CMK (cell line): ENCODE results near the gene EZH2.

ENCODE experiments used
- DNase-seq: peaks from one replicate; pipeline ENCODE4 v3.0.0-alpha.2; 2010; ENCODE audit warnings: low read depth

The EZH2 gene

GRCh38 chr7:148761499-148762278 lies 122.4 kb downstream of the EZH2 start:
- no peak for DNase-seq
